Progenitor cell of endocrine pancreas (in vitro differentiated cells): Measurements from ENCODE around the gene DNAJC6. TPM values are rescaled to one million over a fixed set of nuclear protein-coding genes. Genes with fewer than 3 reads are reported as not detected.

Source experiments
- DNase-seq: peaks from one replicate; pipeline ENCODE4 v3.0.0; 2021; ENCODE audit warnings: low spot score; ENCODE audit not compliant: unreplicated experiment
- H3K27ac Mint-ChIP-seq: 2 replicates; pipeline ENCODE4 v1.8.0; 2021; ENCODE audit warnings: mild to moderate bottlenecking, moderate library complexity, mixed read lengths
- H3K27me3 Mint-ChIP-seq: 2 replicates; pipeline ENCODE4 v1.8.0; 2021; ENCODE audit warnings: mixed read lengths
- H3K36me3 Mint-ChIP-seq: 2 replicates; pipeline ENCODE4 v1.8.0; 2022; ENCODE audit warnings: mixed read lengths; ENCODE audit not compliant: insufficient read depth
- H3K4me1 Mint-ChIP-seq: 2 replicates; pipeline ENCODE4 v1.8.0; 2021; ENCODE audit warnings: low read depth, mixed read lengths
- H3K4me3 Mint-ChIP-seq: 2 replicates; pipeline ENCODE4 v1.8.0; 2021; ENCODE audit warnings: low read depth, mild to moderate bottlenecking, moderate library complexity, mixed read lengths
- H3K9me3 Mint-ChIP-seq: 2 replicates; pipeline ENCODE4 v1.8.0; 2021; ENCODE audit warnings: low read depth, mixed read lengths
- CTCF ChIP-seq: fragments of 200-600 bp; sonication (generic); IDR thresholded peaks from one replicate; pipeline ENCODE4 v1.5.0; 2021; ENCODE audit warnings: antibody characterized with exemption, mild to moderate bottlenecking; ENCODE audit not compliant: unreplicated experiment
- total RNA-seq: library from RNA; stranded (reverse); gene quantifications from 2 replicates; pipeline ENCODE4 v1.2.1, GENCODE V29; 2021

Gene DNAJC6
- total RNA-seq, 1 donor from 2014 or later: 7.1 TPM

- Mint-ChIP-seq H3K27ac (peak overlapping the region; percentile 98), H3K27me3 (no peaks in the 10 kb centered on the region), H3K4me3 (no peak overlapping the region), H3K9me3 (no peaks in the 10 kb centered on the region), H3K4me1 (peaks cover 22% of the 10 kb centered on the region), H3K36me3 (peaks cover 3% of the 10 kb centered on the region)
- TF ChIP-seq CTCF: no peak
- DNase-seq: peak; percentile 98
These were observed 110.6 kb downstream of the DNAJC6 start for GRCh38 chr1:65419681-65420589.

- no peak within 1 kb of the TSS for H3K4me3 Mint-ChIP-seq
These were observed 111.4 kb downstream of the DNAJC6 start, which contains the start of the genes LEPR and LEPROT for GRCh38 chr1:65420590-65421350. LEPR (plus strand) TSS chr1:65420668; CDS start chr1:65565566, 144,898 bp downstream. LEPROT (plus strand) TSS chr1:65420668; CDS start chr1:65420725, 57 bp downstream.

GRCh38 chr1:65421351-65422025 lies 112.1 kb downstream of the DNAJC6 start:
- TF ChIP-seq CTCF: no peak
- Mint-ChIP-seq H3K4me3 (no peak overlapping the region), H3K27me3 (no peaks in the 10 kb centered on the region), H3K9me3 (no peaks in the 10 kb centered on the region), H3K4me1 (peaks cover 22% of the 10 kb centered on the region), H3K36me3 (peaks cover 15% of the 10 kb centered on the region), H3K27ac (no peak overlapping the region)
- no peak for DNase-seq

More at GRCh38 chr1:65420590-65421350, 111.4 kb downstream of the DNAJC6 start, which contains the start of the genes LEPR and LEPROT:
- H3K36me3 Mint-ChIP-seq: peaks cover 9% of the 10 kb centered on the region
- no peaks in the 10 kb centered on the region for H3K27me3 Mint-ChIP-seq
- no peak for DNase-seq
- peaks cover 22% of the 10 kb centered on the region for H3K4me1 Mint-ChIP-seq
- no peaks in the 10 kb centered on the region for H3K9me3 Mint-ChIP-seq
- TF ChIP-seq CTCF: no peak
- peak within 1 kb of the TSS; percentile 98 for H3K27ac Mint-ChIP-seq

GRCh38 chr1:65422241-65423203 lies 113.2 kb downstream of the DNAJC6 start:
- peaks cover 18% of the 10 kb centered on the region for H3K36me3 Mint-ChIP-seq
- no peaks in the 10 kb centered on the region for H3K9me3 Mint-ChIP-seq
- no peak overlapping the region for H3K27ac Mint-ChIP-seq
- no peak for TF ChIP-seq CTCF
- no peaks in the 10 kb centered on the region for H3K27me3 Mint-ChIP-seq
- H3K4me3 Mint-ChIP-seq: no peak overlapping the region
- no peak for DNase-seq
- peaks cover 18% of the 10 kb centered on the region for H3K4me1 Mint-ChIP-seq
